GM12892 (cell line): ENCODE measurements around the gene OR10A5.
"Not testable (repeated sequence)": the region's sequence is repeated elsewhere in the genome, so short reads cannot be mapped to it uniquely, and the experiment has no call there.

Source experiments
- POLR2AphosphoS5 ChIP-seq: IDR thresholded peaks from 2 replicates; pipeline ENCODE4 v1.6.1; 2011; ENCODE audit warnings: low read depth, low read length, control low read depth
- TAF1 ChIP-seq: IDR thresholded peaks from 2 replicates; pipeline ENCODE4 v1.6.1; 2011; ENCODE audit warnings: low read depth, mild to moderate bottlenecking, control low read depth, low read length, borderline replicate concordance

GRCh38 chr11:6854801-6855200 is 9.3 kb downstream of the OR10A5 start:
- not testable (repeated sequence) for TF ChIP-seq POLR2AphosphoS5, TAF1
